Measurements from ENCODE around the gene MLLT1.

The MLLT1 gene

GRCh38 chr19:6273701-6274601 is 5.8 kb downstream of the MLLT1 start:
- DNase-seq, result peak; percentile 67

DNA sequence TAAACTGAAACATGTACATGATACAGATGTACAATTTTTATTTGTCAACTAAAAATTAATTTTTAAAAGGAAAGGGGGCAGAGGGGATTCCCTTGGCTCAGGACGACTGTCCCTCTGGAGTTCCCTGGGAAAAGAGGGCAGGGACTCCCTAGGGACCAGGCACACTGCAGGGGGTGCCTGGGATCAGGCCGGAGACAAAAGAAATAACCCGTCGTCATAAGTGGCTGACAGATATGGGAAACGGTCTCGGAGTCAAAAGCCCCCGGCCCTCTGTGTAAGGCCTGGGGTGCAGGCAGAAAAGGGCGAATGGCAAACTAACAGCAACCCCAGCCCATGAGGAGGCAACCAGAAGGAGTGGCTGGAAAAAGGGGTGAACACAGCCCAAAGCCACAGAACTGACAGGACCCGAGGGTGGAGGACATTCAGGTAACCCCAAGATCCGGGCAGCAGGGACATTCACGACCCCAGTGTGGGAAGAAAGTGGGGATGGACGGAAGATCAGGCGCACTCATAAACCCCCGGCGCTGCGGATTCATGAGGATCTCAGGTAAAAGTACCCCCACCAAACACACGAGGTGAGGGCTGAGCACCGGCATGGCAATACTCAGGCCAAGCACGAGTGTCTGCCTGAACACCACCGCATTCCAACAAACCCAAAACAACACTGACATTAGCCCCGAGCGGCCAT is 6.7 kb downstream of the MLLT1 start:
- no peak for DNase-seq

- no peak for DNase-seq
These were observed 7.4 kb downstream of the MLLT1 start for GRCh38 chr19:6272411-6272791.

GRCh38 chr19:6271721-6272410 is 7.9 kb downstream of the MLLT1 start:
- peak; percentile 43 for DNase-seq

DNA sequence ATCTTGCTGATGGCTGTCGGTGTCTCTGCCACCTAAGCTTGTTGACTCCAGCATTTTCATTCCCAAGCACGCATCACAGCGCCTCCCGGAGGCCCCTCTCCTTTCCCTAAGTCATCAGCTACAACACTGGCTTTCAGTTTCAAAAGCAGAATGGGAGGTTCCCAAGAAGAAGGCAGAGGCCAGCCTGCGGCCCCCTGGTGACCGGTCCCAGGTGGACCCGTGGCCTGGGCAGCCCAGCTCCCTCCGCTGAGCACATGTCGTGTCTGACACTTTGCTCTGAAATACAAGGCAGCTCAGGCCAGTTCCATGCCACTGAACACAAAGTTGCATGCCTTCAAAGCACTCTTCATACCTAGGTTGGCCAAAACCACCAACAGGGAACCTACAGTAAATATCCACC is 8.5 kb downstream of the MLLT1 start:
- no peak for DNase-seq

GRCh38 chr19:6270822-6271221 is 9.0 kb downstream of the MLLT1 start:
- no peak for DNase-seq

- no peak for DNase-seq
These were observed 9.6 kb downstream of the MLLT1 start for GRCh38 chr19:6270076-6270745.

DNA sequence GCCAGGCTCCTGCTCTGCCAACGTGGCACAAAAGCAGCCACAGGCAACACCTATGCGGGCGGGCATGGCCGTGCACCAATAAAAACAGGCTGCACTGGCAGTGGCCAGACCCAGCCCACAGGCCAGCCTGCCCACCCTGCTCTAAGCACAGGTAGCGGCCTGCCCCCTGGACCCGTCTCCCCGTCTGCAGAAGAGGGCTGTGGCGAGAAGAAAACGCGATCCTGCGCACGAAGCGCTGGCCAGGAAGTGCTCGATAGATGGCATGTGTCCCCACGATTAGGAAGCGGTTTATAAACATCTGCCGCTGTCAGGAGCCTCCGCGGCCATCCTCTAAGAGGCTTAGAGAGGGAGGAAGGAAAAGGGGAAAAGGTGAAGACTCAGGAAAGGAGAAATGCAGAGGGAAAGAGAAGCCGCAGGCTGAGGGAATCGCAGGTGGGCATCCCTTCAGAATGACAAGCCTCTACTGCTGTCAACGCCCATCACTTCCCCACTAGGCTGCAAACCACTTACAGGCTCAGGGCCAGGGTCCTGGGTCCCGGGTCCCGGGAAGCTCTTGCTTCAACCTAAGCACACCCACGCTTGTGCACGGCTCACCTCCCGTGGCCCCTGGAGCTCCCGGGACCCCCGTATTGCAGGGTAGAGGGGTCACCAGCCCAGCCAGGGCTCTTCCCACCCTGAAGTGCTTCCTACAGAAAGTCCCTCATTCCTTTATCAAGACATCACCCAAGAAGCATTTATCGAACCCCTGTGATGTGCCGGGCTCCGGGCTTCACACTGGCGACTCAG is 10.5 kb downstream of the MLLT1 start:
- DNase-seq, result no peak

DNA sequence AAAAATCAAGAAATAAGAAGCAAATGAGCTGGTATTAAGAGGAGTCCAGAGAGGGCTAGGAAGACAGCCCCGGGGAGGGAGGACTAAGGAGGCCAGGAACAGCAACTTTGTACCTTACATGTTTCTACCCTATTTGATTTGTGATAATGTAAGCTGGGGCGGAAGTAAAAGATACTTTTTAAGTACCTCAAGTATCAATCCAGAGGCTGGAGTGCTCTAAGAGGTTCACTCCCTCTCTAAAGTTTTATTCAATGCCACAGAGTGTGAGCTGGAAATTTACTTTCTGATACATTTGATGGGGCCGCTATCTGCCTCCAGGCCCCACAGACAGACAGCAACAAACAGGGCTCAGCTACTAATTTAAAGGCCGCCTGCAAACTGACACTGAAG is 11.4 kb downstream of the MLLT1 start:
- DNase-seq, result no peak

- DNase-seq, result no peak
These were observed 12.0 kb downstream of the MLLT1 start for GRCh38 chr19:6267552-6268381.

DNA sequence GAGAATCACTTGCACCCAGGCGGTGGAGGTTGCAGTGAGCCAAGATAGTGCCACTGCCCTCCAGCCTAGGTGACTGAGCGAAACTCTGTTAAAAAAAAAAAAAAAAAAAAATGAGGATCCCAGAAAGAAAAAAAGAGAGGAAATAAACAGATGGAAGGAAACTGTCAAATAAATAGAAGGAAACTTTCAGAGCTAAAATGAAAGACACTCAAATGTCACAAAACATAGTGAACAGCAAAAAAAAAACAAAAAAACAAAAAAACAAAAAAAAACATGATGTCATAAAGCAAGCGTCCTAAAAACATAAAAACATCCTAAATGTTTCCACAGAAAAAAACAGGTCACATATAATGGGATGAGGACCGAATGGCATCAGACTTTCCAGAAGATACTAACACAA is 15.0 kb downstream of the MLLT1 start:
- DNase-seq, result no peak

DNA sequence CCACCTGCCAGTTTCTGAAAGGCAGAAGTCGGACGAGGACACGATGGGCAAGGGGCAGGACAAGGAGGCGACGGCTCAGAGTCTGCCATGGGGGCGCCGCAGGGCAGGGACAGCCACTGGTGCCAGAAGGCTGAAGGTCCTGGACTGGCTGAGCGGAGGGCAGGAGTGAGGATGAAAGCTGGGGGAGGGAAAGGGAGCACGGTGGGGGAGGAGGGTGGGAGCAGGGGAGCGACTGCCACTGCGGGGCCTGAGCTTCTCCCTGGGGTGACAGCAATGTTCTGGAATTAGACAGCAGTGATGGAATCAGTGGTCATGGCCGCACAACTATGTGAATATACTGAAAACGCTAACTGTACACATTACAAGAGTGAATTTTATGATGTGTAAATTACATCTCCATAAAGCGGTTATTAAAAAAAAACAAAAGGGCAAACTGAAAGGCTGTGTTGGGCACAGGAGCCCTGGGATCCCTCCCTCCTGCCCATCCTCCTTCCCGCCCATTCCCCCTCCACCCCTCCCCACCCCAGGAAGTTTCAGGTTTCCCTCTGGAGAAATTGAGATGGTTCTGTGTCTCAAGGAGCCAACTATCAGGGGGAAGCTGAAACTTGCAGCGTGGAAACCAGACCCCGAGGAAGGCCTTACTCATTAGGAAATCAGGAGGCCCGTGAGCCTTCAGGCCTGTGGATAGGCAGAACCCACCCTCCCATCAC is 15.9 kb downstream of the MLLT1 start:
- no peak for DNase-seq

DNA sequence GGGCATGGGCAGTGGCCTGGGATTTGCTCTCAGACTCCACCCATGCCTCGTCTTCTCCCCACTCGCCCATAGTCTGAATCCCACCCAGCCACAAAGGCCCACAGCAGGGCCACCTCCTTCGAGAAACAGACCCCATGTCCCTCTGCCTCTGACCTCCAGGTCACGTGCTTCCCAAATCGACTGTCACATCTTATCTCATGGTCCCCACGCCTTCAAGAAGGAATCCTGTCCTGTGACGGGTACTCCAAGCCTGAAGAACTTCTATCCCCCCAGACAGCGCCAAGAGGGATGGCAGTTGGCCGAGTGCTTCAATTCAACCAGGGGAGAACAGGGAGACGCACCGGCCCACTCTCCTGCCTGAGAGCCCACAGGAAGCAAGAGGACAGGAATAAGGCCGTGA is 16.5 kb downstream of the MLLT1 start:
- DNase-seq, result no peak

DNA sequence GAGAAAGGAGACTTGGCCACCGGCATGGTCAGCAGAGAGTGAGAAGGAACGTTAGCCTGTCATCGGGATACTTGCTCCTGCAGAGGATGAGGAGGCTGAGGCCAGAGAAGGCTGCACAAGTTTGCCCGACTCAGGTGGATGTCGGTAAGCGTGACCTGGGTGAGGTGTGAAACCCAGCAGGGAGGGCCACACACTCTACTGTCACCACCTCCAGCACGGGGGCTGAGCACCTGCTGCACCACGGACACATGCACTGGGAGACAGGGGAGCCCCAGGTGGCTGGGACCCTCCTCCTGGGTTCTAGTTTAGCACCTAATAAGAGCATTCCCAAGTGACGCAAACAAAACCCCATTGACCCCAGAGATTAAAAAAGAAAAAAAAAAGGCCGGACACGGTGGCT is 17.3 kb downstream of the MLLT1 start:
- no peak for DNase-seq

- DNase-seq, result no peak
These were observed 17.9 kb downstream of the MLLT1 start for GRCh38 chr19:6261883-6262282.

- DNase-seq, result no peak
These were observed 18.7 kb downstream of the MLLT1 start for GRCh38 chr19:6260912-6261650.

DNA sequence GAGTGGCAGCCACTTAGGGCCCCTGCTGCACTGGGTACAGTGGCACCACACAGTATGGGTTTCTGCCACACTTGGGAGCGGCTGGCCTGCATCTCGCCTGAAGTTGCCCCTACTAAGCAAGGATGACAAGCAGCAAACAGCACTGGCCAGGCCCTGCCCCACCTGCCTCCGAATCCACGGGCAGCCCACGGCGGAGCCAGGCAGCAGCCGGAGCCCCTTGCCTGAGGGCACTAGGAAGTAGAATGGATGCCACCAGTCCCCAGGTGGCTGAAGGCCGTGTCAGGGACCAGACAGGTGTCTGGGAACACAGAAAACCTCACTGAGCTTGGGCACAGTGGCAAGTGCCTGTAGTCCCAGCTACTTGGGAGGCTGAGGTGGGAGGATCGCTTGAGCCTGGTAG is 19.4 kb downstream of the MLLT1 start:
- DNase-seq, result no peak

- no peak for DNase-seq
These were observed 20.4 kb downstream of the MLLT1 start for GRCh38 chr19:6259312-6259861.

DNA sequence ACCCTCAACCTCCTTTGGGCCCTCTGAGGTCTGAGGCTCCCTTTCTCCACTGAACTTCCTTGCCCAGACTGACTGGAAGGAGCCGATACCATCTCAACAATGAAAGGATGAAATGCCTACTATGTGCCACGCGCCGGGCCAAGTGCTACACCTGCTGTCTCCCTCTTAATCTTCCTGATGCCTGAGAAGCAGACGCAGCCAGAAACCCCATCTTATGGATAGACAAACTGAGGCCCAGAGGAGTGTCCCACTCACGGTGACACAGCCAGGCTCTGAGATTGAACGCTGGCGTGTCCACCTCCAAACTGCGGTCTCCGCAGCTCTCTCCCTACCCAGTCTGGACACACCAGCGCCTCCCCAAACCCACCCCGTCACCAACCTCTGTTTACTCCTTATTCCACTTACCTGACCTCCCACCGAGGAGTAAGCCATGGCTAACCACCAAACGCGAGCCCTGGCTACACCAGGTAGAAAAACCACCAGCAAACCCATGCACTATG is 20.9 kb downstream of the MLLT1 start:
- no peak for DNase-seq

Measured in midbrain (tissue), 1 donor.